Dermis blood vessel endothelial cell (primary cell): ENCODE measurements around the gene DNTT. TPM values are rescaled to one million over a fixed set of nuclear protein-coding genes. Genes with fewer than 3 reads are reported as not detected.

Experiments
- DNase-seq: peaks from one replicate; pipeline ENCODE4 v3.0.0; 2010
- total RNA-seq: library from RNA; depleted of rRNA; stranded (reverse); fragments of >200 nt; gene quantifications from 2 replicates; pipeline ENCODE4 v1.2.3, GENCODE V29; 2014

The DNTT gene
- total RNA-seq, 1 donor from 2014 or later, result not detected

DNA sequence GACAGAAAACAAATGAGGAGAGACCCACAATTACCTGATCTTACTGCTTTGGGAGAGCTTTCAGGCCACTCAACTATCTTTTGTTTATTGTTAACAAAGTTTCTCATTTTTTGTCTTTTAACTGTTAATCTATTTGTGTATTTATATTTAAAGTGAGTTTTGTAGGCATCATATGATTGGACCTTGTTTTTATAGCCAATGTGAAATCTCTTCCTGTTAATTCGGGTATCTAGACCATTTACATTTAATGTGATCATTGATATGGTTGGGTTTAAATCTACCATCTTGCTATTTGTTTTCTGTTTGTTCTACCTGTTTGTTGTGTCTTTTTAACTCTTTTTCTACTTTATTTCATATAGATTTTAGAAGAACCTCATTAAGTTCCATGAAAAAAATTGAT lies 42.1 kb downstream of the DNTT start:
- DNase-seq, result no peak

DNA sequence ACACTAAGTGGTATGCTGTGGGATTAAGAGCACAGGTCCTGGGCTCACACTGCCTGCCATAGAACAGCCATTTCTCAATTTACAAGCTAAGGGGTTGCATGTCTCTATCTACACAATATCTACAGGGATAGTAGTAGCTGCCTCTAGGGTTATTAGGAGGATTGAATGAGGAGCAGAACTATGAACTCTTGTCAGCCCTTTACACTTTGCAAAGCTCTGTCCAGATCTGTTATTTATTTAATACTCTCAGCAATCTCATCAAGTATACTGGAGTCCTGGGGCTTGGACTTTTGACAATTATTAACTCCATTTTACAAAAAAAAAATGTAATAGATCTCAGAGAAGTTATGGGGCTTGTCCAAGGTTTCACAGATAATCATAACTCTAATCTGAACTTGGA lies 47.8 kb downstream of the DNTT start:
- no peak for DNase-seq

DNA sequence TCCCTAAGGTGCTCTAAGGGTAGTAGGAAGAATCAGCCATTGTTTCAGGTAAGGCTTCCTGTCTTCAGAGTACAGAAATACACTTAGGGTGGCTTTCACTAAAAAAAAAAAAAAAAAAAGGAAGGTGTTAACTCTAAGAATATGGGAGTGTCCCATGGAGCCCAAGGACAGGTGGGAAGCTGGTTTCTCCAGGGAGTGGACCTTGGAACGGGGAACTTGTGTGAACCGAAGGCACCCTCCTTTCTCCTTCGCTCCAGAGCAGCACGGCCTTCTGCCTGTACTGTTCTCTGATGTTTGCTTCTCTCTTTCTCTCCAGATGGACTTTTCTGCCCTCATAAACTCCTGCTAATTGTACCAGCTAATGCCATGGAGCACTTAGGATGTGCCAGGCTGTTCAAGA lies 48.3 kb downstream of the DNTT start:
- DNase-seq, result no peak

DNA sequence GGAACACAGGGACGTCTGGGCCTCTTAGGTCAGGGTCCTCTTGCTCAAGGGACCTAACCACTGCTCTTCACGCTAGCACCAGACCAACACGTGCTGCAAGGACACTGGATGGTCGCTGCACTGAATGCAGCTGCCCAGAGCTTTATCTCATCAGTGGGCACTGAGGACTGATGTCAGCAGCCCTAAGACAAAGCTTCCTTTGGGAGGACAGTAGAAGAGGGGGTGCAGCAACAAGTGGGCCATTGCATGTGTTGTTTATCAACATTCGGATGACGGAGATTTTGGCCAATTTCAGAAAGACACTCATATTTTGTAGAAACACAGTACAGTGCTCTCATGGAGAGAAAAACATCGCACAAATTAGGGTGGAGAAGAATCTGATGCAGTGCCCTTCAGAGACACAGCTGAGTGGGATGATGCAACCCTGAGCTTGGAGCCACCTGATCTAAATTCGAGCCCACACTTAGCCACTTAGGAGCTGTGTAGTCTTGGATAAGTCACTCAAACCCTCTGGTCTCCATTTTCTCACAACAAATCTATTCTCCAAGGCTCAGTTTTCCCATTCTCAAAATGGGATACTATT lies 52.9 kb downstream of the DNTT start:
- no peak for DNase-seq

DNA sequence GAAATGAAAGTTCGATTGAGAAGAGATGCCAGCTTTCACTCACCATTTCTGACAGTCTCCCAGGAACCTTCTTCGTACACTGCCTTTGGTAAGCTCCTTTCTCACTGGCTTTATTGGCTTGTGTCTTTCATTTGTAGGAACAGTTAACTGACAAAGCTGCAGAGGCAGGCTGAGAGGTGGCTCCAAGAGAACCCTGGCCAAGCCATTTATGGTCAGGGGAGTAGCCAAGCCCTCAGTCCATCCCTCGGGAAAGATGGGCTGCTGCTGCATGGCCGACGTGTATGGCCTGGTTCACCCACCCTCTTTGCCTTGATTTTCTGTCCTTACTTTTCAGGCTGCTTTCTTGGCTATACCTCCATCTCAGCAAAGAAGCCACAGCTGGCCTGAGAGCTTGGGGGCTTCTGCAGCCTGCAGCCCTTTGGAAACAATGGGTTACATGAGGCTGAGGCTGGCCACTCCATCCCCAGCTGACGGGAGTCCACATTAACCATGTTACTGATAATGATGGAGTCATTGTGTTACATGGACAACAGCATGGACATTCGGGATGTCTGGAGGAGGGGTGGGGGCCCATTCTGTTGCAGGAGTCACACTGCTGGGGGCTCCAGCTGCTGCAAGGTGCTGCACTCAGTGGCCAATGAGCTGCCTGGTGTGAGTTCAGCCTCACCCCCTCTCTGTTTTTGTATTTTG lies 54.8 kb downstream of the DNTT start, which contains the start of gene OPALIN:
OPALIN (minus strand) TSS at position 152 of the 690 bp plus-strand sequence; CDS start at position 46, 106 bp downstream.
- DNase-seq, result no peak

DNA sequence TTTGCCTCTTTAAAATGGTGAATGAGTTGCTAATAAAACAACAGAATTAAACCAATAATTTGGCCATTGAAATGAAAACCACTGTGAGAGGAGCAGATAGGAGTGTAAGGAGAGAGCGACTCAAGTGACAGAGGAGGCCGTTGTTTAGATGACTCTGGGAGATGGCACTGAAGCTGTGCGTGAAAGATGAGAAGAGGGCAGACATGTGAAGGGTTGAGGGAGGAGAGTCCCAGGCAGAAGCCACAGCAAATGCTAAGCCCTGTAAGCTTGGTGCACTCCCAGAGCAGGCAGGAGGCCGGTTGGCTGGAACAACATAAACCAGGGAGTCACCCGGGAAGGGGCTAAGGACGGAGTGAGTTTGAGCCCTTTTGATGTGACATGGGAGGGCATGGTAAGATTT lies 55.4 kb downstream of the DNTT start:
- DNase-seq, result no peak

DNA sequence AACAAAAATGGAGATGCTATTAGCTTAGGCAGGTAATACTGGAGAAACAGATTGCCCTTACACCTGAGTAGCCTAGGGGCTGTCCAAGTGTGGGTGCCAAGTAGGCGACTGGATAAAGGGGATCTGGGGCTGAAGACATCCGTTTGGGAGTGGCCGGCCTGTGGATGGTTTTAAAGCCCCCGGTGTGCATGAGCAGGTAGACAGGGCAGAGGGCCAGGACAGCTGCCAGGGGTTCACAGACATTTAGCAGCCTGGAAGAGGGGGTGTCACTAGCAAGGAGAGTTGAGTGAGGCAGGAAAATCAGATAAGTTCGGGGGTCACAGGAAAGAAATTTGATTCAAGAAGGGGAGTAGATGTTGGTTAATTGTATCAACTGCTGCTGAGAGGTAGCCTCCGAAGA lies 56.1 kb downstream of the DNTT start:
- no peak for DNase-seq

DNA sequence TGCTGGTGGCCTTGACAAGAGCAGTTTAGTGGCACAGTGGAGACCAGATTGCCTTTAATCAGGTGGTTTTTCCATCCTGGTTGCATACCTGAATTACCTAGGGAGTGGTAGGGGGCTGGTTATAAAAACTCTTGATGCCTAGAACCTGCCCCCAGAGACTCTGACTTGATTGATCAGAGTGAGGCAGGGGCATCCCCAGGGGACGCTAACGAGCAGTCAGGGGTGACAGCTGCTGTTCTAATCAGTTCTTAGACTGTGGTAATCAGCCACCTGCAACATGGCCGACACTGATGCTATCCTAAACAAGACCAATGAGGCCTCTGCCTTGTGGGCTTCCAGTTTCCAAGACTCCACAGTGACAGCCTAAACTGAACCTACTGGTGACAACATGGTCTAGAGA lies 56.5 kb downstream of the DNTT start:
- DNase-seq, result no peak

DNA sequence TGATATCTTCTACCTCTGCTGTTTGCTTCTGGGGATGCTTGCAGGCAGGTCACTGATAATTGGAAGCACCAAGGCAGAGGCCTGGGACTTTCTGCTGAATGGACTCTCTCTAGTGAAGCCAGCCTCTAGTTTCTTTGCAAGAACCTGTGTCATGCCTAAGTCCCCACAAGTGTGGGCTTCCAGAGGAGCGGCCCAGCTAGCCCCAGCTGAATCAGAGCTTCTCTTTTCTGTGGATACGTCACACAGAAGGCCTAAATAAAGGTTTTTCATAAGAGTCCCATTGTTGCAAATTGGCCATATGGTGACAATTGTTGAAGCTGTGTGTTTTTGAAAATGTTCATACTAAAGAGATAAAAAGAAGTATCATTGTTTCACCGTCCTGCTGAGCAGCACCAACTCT lies 61.3 kb downstream of the DNTT start:
- DNase-seq, result no peak

DNA sequence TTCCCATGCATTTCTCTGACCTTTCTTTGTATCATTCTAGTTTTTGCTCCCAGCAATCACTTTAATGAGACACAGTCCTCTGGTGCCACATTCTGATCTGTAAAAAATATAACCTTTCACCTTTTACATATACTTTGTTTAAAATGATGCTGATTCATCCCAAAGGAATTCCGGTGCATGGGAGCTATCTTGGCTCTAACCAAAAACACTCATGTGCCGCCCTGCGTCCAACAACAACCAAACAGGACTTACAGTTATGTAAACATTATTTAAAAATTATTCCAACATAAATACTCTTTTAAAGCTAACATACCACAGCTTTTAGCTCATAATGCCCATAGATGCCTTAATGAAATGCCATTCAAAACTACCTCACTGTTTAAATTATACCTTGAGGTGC lies 62.3 kb downstream of the DNTT start:
- DNase-seq, result peak; percentile 15

DNA sequence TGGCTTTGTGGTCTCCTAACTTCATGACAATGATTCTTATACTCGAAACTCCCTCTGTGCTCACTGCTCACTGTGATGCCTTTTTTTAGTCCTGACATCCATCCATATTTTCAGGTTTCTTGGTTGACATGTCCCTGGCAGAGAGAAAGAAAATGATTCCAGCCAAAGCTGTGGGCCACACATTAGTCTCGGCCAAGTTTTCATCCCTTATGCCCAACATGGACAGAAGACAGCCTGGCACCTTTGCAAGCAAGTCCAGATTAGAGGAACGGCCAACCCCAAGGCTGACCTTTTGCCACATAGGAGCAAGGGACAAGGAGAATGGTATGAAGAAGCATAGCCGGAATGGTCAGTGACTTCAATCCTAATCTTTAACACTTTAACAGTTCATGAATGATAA lies 63.2 kb downstream of the DNTT start:
- no peak for DNase-seq

DNA sequence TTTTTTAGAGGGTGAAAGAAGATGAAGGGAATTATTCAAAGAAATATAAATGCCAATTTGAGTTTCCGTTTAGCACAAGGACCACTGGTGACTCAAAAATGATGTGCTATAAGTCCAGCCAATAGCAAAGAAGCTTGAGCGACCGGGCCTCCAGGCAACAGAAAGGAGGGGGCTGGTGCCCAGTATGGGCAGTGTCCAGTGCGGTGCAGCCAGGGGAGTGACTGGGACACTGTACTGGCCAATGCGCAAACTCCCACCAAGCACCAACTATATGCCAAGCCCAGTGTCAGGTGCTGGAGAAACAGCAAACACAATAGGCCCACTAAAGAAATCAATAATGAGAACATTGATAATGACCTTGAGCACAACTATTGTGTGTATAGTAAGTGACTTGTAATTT lies 64.7 kb downstream of the DNTT start:
- no peak for DNase-seq

DNA sequence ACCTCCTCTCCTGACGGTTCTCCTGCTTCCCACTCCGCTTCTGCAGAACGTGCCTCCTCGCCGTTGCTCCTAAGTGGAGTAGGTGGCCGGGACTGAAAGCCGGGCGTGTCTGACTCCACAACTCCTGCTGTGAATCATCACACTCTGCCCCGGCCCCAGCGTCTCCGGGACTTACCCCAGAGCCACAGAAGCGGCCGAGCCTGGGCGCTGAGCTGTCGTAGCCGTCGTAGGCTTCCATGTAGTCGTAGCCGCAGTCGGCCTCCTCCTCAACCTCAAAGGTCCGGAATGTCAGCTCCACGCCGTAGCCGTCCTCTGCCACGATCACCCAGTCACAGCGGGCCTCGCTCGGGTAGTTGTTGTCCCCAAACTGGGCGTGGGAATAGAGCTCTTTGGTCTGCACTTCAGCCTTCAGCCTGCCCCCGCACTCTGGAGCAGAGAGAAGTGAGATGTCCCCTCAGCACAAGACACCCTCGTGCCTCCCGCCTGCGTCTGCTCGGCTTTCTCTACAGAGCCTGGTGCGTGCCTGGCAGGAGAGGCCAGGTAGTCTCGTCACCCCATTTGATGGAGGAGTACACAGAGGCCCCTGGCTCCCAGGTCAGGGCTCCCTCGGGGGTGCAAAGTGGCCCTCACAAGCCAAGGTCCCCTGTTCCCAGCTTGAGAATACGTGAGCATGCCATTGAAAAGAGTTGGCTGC lies 65.8 kb downstream of the DNTT start:
- no peak for DNase-seq

DNA sequence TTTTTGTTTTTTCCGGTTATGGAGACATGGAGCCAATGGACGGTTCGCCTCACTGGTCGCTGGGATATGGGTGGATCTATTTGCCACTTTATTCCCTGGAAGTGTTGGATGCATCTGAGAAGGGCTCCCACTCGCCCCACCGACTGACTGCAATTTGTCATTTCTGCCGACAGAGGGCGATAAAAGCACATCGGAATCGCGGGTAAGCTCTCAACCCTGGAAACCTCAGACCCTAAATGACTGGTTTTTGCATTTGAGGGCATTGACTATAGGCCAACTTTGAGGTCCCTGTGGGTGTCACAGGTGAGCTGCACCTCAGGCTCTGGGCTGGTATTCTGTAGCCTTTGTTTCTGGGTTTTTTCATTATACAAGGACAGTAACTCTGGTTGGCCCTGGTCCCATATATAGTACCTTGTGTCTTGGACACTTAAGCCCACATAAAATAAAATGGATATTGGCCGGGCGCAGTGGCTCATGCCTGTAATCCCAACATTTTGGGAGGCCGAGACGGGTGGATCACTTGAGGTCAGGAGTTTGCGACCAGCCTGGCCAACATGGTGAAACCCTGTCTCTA lies 66.4 kb downstream of the DNTT start:
- DNase-seq, result peak; percentile 76

DNA sequence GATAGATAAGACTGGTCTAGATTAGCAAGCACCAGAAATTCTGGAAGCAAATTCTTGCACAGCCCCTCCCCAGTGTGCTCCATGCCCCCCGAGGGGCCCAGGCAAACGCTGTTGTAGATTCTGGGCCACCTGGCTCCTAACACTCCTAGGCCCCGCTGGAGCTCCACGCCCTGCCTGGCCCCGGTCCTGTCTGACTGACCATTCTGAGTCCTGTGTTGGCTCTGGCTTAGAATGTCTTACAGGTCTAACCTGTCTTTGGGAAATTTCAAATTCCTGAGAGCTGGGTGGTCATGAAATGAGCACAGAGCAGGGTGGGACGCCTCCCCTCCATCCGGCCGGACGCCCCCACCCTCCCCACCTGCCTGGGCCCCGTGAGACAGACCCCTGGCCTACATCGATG lies 67.1 kb downstream of the DNTT start:
- DNase-seq, result no peak

DNA sequence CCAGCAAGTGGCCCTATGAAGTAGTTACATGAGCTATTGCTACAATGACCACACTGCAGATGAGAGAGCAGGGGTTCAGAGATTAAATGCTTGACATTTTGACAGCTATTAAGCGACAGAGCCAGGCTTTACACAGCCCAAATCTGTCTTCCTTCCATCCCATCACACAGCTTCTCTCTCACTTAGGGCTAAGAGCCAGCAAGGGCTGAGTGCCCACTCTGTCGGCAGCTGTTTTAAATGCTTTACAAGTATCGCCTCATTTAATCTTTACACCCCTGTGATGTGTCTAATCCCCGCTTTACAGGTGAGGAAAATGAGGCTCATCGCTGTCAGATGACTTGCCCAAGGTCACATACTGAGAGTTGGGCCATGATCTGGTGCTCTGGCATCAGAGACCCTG lies 69.8 kb downstream of the DNTT start:
- DNase-seq, result no peak

DNA sequence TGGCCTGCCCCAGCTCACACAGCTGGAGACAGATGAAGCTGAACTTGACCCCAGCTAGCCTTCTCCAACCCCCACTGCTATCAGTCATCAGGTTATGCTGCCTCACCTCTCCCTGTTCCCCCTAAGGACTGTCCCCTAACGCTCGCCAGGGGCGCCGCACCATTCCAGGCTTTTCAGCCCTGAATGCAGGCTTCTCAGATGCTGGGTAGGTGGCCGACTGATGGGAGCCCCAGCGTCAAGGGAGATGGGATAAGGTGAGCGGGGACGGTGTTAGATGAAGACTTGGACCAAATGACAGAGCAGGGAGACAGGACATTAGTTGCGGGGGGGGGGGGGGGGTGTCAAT lies 70.4 kb downstream of the DNTT start:
- no peak for DNase-seq

DNA sequence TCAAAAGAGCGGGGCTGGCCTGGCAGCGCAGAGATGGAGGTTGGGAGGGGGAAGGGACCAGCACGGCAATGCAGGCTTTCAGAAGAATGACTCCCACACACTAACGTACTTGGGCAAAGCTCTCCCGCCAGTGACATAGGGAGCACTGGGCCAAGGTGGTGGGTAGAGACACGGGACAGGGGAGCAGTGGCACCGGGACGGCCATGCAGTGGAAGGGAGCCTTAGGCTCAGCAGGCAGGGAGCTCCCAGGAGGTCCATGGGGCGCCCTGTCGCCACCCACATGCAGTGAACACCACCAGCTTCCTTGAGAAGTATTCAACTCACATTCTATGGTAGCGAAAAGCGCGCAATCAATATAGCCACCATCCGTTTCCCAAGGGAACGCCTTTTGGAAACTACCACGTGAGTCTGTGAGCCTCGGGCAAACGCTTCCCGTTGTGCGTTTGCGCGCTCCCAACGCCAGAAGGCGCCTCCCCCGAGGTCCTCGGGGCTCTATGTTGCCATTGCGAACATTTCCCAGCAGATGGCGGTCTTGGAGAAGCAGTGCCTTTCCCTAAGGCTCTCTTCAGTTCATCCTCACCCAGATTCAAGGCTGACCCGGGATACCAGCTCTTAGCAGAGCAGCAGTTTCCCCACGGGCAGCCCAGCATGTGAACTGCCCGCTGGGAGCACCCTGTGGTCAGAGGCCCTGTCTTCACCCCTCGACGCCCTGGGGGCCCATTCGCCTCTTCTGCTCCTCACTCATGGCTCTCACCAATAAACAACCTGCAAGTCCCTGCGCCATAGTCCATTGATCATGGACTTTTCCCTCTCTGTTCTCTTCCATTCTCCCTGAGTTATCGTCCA lies 71.0 kb downstream of the DNTT start:
- peak; percentile 91 for DNase-seq

DNA sequence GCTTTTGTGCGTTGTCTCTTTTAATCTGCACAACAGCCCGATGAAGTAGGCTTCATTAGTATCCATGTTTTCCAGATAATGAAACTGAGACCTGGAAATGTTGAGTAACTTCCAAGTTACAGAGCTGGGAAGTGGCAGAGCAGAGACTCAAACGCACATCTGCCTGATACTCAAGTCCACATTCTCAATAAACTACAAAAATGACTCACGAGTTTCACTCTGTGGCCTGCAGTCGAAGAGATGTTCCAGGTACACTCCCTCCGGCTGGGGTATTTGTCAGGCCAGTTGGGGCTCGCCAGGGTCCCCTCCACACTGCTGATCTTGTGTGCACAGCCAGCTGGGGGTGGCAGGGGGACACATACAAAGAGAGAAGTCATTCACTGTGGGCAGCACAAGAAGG lies 72.2 kb downstream of the DNTT start:
- no peak for DNase-seq

DNA sequence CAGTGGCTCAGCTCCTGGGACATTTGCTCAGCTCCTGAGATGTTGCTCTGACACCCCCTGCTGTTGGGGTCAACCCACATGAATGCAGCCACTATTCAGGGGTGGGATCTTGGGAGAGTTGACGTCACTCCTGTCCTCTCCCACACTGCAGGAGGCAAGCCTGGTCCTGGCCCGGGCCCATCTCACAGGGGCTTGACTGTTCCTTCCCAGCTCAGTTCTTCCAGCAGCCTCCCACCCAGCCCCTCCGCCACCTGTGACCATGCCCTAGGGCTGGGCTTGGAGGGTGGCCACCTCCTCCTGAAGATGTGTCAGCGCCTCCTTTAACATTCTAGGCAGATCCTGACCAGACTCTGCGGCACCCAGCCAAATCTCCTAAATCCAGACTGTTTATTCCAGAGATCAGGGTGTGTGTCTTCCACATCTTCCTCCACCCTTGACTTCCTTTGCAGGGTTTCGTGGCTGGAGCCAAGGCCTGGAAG lies 73.6 kb downstream of the DNTT start:
- no peak for DNase-seq

DNA sequence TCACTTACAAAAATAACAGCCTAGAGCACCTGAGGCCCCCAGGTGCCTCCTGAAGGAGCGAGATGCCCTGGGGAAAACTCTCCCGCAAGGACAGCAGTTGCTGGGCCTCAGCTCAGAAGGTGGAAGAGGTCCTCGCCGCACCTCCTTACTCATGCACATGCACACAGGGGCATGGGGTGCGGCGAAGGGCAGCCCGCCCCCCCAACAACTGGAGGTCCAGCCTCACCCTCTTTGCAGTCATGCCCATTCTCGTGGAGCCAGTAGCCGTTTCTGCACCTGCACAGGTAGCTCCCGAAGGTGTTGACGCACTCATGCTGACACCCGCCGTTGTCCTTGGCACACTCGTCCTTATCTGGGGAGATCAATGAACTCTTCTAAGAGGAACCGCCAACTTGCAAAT lies 74.5 kb downstream of the DNTT start:
- DNase-seq, result no peak

DNA sequence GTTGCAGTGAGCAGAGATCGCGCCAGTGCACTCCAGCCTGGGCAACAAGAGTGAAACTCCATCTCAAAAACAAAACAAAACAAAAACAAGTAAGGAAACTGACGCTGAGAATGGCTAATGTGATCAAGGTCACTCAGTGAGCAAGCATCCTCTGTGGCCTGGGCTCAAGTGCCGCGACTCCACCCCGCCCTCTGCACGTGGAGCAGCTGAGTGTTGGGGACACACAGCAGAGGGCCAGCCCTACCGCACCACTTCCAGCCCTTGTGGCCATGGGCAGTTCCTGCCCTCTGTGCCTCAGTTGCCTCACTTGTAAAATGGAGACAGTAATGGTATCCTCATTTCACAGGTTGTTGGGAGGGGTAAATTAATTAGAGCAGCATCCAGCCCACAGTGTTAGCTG lies 75.5 kb downstream of the DNTT start:
- DNase-seq, result no peak

DNA sequence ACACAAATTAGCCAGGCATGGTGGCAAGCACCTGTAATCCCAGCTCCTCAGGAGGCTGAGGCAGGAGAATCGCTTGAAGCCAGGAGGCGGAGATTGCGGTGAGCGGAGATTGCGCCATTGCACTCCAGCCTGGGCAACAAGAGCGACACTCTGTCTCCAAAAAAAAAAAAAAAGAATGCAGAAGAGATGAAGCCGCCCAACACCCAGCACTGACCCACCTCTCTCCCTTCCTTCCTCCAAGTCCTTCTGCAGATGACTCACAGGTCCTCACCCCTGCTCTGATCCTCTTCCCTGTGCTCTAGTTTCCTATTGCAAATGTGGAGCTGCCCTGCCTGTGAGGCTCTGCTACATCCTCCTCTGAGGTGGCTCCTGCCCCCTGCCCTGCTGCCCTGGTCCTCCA lies 76.6 kb downstream of the DNTT start:
- peak; percentile 17 for DNase-seq
